ENCODE data around the gene CHCHD3.

CHCHD3 gene

GRCh38 chr7:132745510-132745909, 336.4 kb downstream of the CHCHD3 start:
- DNase-seq (ENCODE audit: low read depth in 2 of 2): no peak

GRCh38 chr7:132743974-132744373, 337.9 kb downstream of the CHCHD3 start:
- no peak for DNase-seq (ENCODE audit: low read depth in 2 of 2)

GRCh38 chr7:132742189-132742612, 339.7 kb downstream of the CHCHD3 start:
- DNase-seq (ENCODE audit: low read depth in 2 of 2): no peak

GRCh38 chr7:132740176-132740575, 341.7 kb downstream of the CHCHD3 start:
- DNase-seq (ENCODE audit: low read depth in 2 of 2): no peak

- DNase-seq (ENCODE audit: low read depth in 2 of 2): no peak
These were observed 342.5 kb downstream of the CHCHD3 start for GRCh38 chr7:132739271-132739955.

GRCh38 chr7:132738254-132738653, 343.6 kb downstream of the CHCHD3 start:
- no peak for DNase-seq (ENCODE audit: low read depth in 2 of 2)

GRCh38 chr7:132735476-132735875, 346.4 kb downstream of the CHCHD3 start:
- no peak for DNase-seq (ENCODE audit: low read depth in 2 of 2)

Data from stimulated activated CD4-positive, alpha-beta T cell treated with anti-CD3 and anti-CD28 coated beads, Interleukin-1b, Interleukin-23, amount 100 ng/mL, for 4 hours (primary cell).